Stimulated activated CD8-positive, alpha-beta memory T cell treated with anti-CD3 and anti-CD28 coated beads, Interleukin-12 subunit alpha, Interleukin-12 subunit beta, amount 100 ng/mL, for 24 hours (primary cell): ENCODE data around the gene CKS2.
"Not testable (repeated sequence)": the region's sequence is repeated elsewhere in the genome, so short reads cannot be mapped to it uniquely, and the experiment has no call there.

Source experiments
- DNase-seq: peaks from one replicate; pipeline ENCODE4 v3.0.0-alpha.2; 2020; ENCODE audit errors: extremely low read depth

Gene CKS2

GRCh38 chr9:89310475-89311345, at the start of gene CKS2:
Gene CKS2, plus strand, starts transcription at chr9:89311195. Its CDS starts 98 bp downstream, at chr9:89311293.
- DNase-seq: peak; percentile 98

- no peak for DNase-seq
These were observed 37.3 kb upstream of the CKS2 start for GRCh38 chr9:89273528-89274279.

GRCh38 chr9:89274838-89275237, 36.2 kb upstream of the CKS2 start:
- DNase-seq: no peak

GRCh38 chr9:89276040-89276439, 35.0 kb upstream of the CKS2 start:
- DNase-seq: not testable (repeated sequence)

GRCh38 chr9:89277043-89277442, 34.0 kb upstream of the CKS2 start:
- no peak for DNase-seq

GRCh38 chr9:89277454-89277853, 33.5 kb upstream of the CKS2 start:
- DNase-seq: no peak

GRCh38 chr9:89278551-89278950, 32.4 kb upstream of the CKS2 start:
- DNase-seq: no peak

- no peak for DNase-seq
These were observed 31.8 kb upstream of the CKS2 start for GRCh38 chr9:89278997-89279739.

GRCh38 chr9:89281106-89281505, 29.9 kb upstream of the CKS2 start:
- DNase-seq: no peak

GRCh38 chr9:89282248-89282968, 28.6 kb upstream of the CKS2 start:
- DNase-seq: not testable (repeated sequence)

GRCh38 chr9:89284076-89284475, 26.9 kb upstream of the CKS2 start:
- no peak for DNase-seq

GRCh38 chr9:89291741-89292140, 19.3 kb upstream of the CKS2 start:
- DNase-seq: no peak

- DNase-seq: no peak
These were observed 18.0 kb upstream of the CKS2 start for GRCh38 chr9:89293014-89293413.

GRCh38 chr9:89295400-89295799, 15.6 kb upstream of the CKS2 start:
- DNase-seq: no peak

- DNase-seq: not testable (repeated sequence)
These were observed 9.0 kb upstream of the CKS2 start for GRCh38 chr9:89301996-89302395.

GRCh38 chr9:89304020-89304833, 6.8 kb upstream of the CKS2 start:
- DNase-seq: no peak

- DNase-seq: no peak
These were observed 6.2 kb upstream of the CKS2 start for GRCh38 chr9:89304834-89305188.

GRCh38 chr9:89305868-89306267, 5.1 kb upstream of the CKS2 start:
- DNase-seq: no peak

GRCh38 chr9:89309166-89309565, 1.8 kb upstream of the CKS2 start:
- DNase-seq: no peak

- no peak for DNase-seq
These were observed 1.2 kb upstream of the CKS2 start for GRCh38 chr9:89309608-89310474.
